Liver (tissue), 3 donors: ENCODE results near the gene DHCR7.

Experiments
- TAF1 ChIP-seq: conservative IDR thresholded peaks from 2 replicates; pipeline ENCODE4 v1.6.1; 2016; ENCODE audit warnings: antibody characterized with exemption, mild to moderate bottlenecking
- TF ChIP-seq, protein P1 (sequence below): fragments of 150-350 bp; IDR thresholded peaks from 2 replicates; pipeline ENCODE4 v1.5.1; 2017; ENCODE audit warnings: improper control_type of control experiment, low read depth, low read length; ENCODE audit not compliant: missing input control
- TF ChIP-seq, protein P2 (sequence below): IDR thresholded peaks from 2 replicates; pipeline ENCODE4 v1.6.1; 2016; ENCODE audit warnings: antibody characterized with exemption
- donor health status: healthy.
- donor health status: healthy.

DNA sequence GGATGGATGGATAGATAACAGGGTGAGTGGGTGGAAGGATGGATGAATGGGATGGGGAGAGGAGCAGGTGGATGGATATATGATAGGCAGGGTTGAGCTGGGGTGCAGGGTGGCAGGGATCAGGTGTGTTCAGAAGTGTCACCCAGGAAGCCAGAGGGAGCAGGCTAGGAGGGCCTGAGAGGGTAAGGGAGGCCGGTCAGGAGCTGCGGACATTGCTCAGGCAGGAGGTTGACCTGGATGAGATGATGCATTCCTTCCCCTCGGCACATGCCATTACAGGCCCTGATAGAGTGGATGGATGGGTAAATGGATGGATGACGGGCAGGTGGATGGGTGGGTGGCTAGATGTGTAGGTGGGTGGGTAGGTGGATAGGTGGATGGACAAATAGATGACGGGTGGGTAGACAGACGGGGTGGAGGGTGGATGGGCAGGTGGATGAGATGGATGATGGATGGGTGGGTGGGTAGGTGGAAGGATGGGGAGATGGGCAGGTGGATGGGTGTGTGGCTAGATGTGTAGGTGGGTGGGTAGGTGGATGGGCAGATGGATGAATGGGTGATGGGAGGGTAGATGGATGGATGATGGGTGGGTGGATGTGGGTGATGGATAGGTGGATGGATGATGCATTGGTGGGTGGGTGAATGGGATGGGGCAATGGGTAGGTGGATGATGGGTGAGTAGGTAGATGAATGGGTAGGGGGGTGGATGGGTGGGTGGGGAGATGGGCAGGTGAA is 8.0 kb downstream of the DHCR7 start:
- TF ChIP-seq, protein P1, sequence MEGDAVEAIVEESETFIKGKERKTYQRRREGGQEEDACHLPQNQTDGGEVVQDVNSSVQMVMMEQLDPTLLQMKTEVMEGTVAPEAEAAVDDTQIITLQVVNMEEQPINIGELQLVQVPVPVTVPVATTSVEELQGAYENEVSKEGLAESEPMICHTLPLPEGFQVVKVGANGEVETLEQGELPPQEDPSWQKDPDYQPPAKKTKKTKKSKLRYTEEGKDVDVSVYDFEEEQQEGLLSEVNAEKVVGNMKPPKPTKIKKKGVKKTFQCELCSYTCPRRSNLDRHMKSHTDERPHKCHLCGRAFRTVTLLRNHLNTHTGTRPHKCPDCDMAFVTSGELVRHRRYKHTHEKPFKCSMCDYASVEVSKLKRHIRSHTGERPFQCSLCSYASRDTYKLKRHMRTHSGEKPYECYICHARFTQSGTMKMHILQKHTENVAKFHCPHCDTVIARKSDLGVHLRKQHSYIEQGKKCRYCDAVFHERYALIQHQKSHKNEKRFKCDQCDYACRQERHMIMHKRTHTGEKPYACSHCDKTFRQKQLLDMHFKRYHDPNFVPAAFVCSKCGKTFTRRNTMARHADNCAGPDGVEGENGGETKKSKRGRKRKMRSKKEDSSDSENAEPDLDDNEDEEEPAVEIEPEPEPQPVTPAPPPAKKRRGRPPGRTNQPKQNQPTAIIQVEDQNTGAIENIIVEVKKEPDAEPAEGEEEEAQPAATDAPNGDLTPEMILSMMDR = no peak
- TF ChIP-seq TAF1 = no peak
- TF ChIP-seq, protein P2, sequence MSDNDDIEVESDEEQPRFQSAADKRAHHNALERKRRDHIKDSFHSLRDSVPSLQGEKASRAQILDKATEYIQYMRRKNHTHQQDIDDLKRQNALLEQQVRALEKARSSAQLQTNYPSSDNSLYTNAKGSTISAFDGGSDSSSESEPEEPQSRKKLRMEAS = no peak
